ENCODE results near the gene LSM5. TPM values are rescaled to one million over a fixed set of nuclear protein-coding genes. Genes with fewer than 3 reads are reported as not detected.
"Not testable (repeated sequence)": the region's sequence is repeated elsewhere in the genome, so short reads cannot be mapped to it uniquely, and the experiment has no call there.

LSM5 gene
- total RNA-seq, 1 donor from 2014 or later: 168 TPM

- Mint-ChIP-seq H3K27ac (no peak overlapping the region), H3K4me3 (no peak overlapping the region)
- peaks cover 15% of the 10 kb centered on the region for H4K20me1 ChIP-seq (ENCODE audit: low read depth)
Measured at GRCh38 chr7:32502728-32503127, 12.5 kb upstream of the LSM5 start.

GRCh38 chr7:32501522-32501921 is 11.3 kb upstream of the LSM5 start:
- no peaks in the 10 kb centered on the region for H3K27me3 ChIP-seq
- Mint-ChIP-seq H3K36me3 (peaks cover 30% of the 10 kb centered on the region), H3K9me3 (peaks cover 35% of the 10 kb centered on the region), H3K4me3 (no peak overlapping the region), H3K4me1 (peaks cover 5% of the 10 kb centered on the region), H3K27me3 (ENCODE audit: insufficient read depth, low read depth) (peaks cover 3% of the 10 kb centered on the region), H3K27ac (no peak overlapping the region)
- H4K20me1 ChIP-seq (ENCODE audit: low read depth): peaks cover 15% of the 10 kb centered on the region
- H3K9ac ChIP-seq: no peak overlapping the region
- no peak for DNase-seq (ENCODE audit: low spot score)
- no peak overlapping the region for H3K4me3 ChIP-seq
- peaks cover 99% of the 10 kb centered on the region for H3K79me2 ChIP-seq (ENCODE audit: low read depth)
- H3K4me2 ChIP-seq: no peak overlapping the region
- TF ChIP-seq EZH2 (IDR thresholded peaks at IDR 0.05) (no peak), CTCF (IDR thresholded peaks at IDR 0.05) (no peak), EZH2phosphoT487 (IDR thresholded peaks at IDR 0.05) (no peak)
- H3F3A ChIP-seq (ENCODE audit: low read depth): no peaks in the 10 kb centered on the region
- peaks cover 5% of the 10 kb centered on the region for H3K9me3 ChIP-seq (ENCODE audit: low read depth)
- H2AFZ ChIP-seq (replicated peaks): no peak overlapping the region
- no peaks in the 10 kb centered on the region for H3K4me1 ChIP-seq
- H3K36me3 ChIP-seq: no peaks in the 10 kb centered on the region
- H3K27ac ChIP-seq: no peak overlapping the region

More at GRCh38 chr7:32502728-32503127, 12.5 kb upstream of the LSM5 start:
- no peak for DNase-seq (ENCODE audit: low spot score)
- Histone ChIP-seq H3K27ac (no peak overlapping the region), H2AFZ (replicated peaks) (no peak overlapping the region), H3K9ac (no peak overlapping the region), H3K79me2 (ENCODE audit: low read depth) (peaks cover 99% of the 10 kb centered on the region), H3K27me3 (no peaks in the 10 kb centered on the region), H3F3A (ENCODE audit: low read depth) (no peaks in the 10 kb centered on the region), H3K4me1 (no peaks in the 10 kb centered on the region), H3K9me3 (ENCODE audit: low read depth) (peaks cover 5% of the 10 kb centered on the region), H3K36me3 (no peaks in the 10 kb centered on the region), H3K4me2 (no peak overlapping the region), H3K4me3 (no peak overlapping the region)
- Mint-ChIP-seq H3K9me3 (peaks cover 45% of the 10 kb centered on the region), H3K36me3 (peaks cover 34% of the 10 kb centered on the region), H3K4me1 (peaks cover 3% of the 10 kb centered on the region), H3K27me3 (ENCODE audit: insufficient read depth, low read depth) (peaks cover 3% of the 10 kb centered on the region)
- no peak for TF ChIP-seq EZH2 (IDR thresholded peaks at IDR 0.05)
- no peak for TF ChIP-seq EZH2phosphoT487 (IDR thresholded peaks at IDR 0.05)
- TF ChIP-seq CTCF (IDR thresholded peaks at IDR 0.05): no peak

GRCh38 chr7:32500922-32501341 is 10.8 kb upstream of the LSM5 start:
- no peak overlapping the region for H3K4me3 Mint-ChIP-seq
- Histone ChIP-seq H3K9me3 (ENCODE audit: low read depth) (peaks cover 5% of the 10 kb centered on the region), H3K27me3 (no peaks in the 10 kb centered on the region), H3K4me2 (no peak overlapping the region), H3F3A (ENCODE audit: low read depth) (peaks cover 5% of the 10 kb centered on the region), H3K79me2 (ENCODE audit: low read depth) (peaks cover 99% of the 10 kb centered on the region), H3K9ac (no peak overlapping the region), H3K36me3 (no peaks in the 10 kb centered on the region), H3K27ac (no peak overlapping the region), H4K20me1 (ENCODE audit: low read depth) (peaks cover 15% of the 10 kb centered on the region), H3K4me3 (no peak overlapping the region), H3K4me1 (no peaks in the 10 kb centered on the region), H2AFZ (replicated peaks) (no peak overlapping the region)
- H3K4me1 Mint-ChIP-seq: peaks cover 8% of the 10 kb centered on the region
- H3K36me3 Mint-ChIP-seq: peaks cover 26% of the 10 kb centered on the region
- no peak for TF ChIP-seq EZH2 (IDR thresholded peaks at IDR 0.05)
- no peak for TF ChIP-seq EZH2phosphoT487 (IDR thresholded peaks at IDR 0.05)
- TF ChIP-seq CTCF (IDR thresholded peaks at IDR 0.05): no peak
- peaks cover 31% of the 10 kb centered on the region for H3K9me3 Mint-ChIP-seq
- no peak overlapping the region for H3K27ac Mint-ChIP-seq
- peaks cover 3% of the 10 kb centered on the region for H3K27me3 Mint-ChIP-seq (ENCODE audit: insufficient read depth, low read depth)
- no peak for DNase-seq (ENCODE audit: low spot score)

GRCh38 chr7:32500216-32500615 is 10.0 kb upstream of the LSM5 start:
- H3K36me3 Mint-ChIP-seq: peaks cover 24% of the 10 kb centered on the region
- not testable (repeated sequence) for H3K4me2 ChIP-seq, H3K4me3 Mint-ChIP-seq

GRCh38 chr7:32499755-32500154 is 9.6 kb upstream of the LSM5 start:
- H3K27ac ChIP-seq; H3K4me1 Mint-ChIP-seq; H3K4me2 ChIP-seq; H3K36me3 ChIP-seq; H3K27ac Mint-ChIP-seq; H3K9ac ChIP-seq; H3K27me3 ChIP-seq; H3K27me3 Mint-ChIP-seq (ENCODE audit: insufficient read depth, low read depth); H3K4me3 Mint-ChIP-seq; DNase-seq (ENCODE audit: low spot score); H3K4me3 ChIP-seq; H2AFZ ChIP-seq (replicated peaks); H3K9me3 ChIP-seq (ENCODE audit: low read depth); H3K4me1 ChIP-seq: not testable (repeated sequence)
- Histone ChIP-seq H4K20me1 (ENCODE audit: low read depth) (peaks cover 15% of the 10 kb centered on the region), H3F3A (ENCODE audit: low read depth) (peaks cover 11% of the 10 kb centered on the region), H3K79me2 (ENCODE audit: low read depth) (peaks cover 89% of the 10 kb centered on the region)
- Mint-ChIP-seq H3K36me3 (peaks cover 24% of the 10 kb centered on the region), H3K9me3 (peaks cover 31% of the 10 kb centered on the region)

More at GRCh38 chr7:32500216-32500615, 10.0 kb upstream of the LSM5 start:
- not testable (repeated sequence) for H3K4me1 Mint-ChIP-seq; H3K27me3 Mint-ChIP-seq (ENCODE audit: insufficient read depth, low read depth); H3K4me1 ChIP-seq; H3K27ac ChIP-seq; H3K4me3 ChIP-seq; H3K36me3 ChIP-seq; H2AFZ ChIP-seq (replicated peaks); H3K27ac Mint-ChIP-seq; H3K9me3 ChIP-seq (ENCODE audit: low read depth); DNase-seq (ENCODE audit: low spot score); H3K9ac ChIP-seq; H3K27me3 ChIP-seq
- H3K79me2 ChIP-seq (ENCODE audit: low read depth): peaks cover 94% of the 10 kb centered on the region
- peaks cover 15% of the 10 kb centered on the region for H4K20me1 ChIP-seq (ENCODE audit: low read depth)
- H3F3A ChIP-seq (ENCODE audit: low read depth): peaks cover 11% of the 10 kb centered on the region
- peaks cover 31% of the 10 kb centered on the region for H3K9me3 Mint-ChIP-seq
